Stimulated activated CD4-positive, alpha-beta T cell treated with anti-CD3 and anti-CD28 coated beads, Interleukin-4, amount 100 ng/mL, for 24 hours (primary cell): ENCODE results near the gene ORC5.
"Not testable (repeated sequence)": the region's sequence is repeated elsewhere in the genome, so short reads cannot be mapped to it uniquely, and the experiment has no call there.

ENCODE experiments used
- DNase-seq: peaks from one replicate; pipeline ENCODE4 v3.0.0-alpha.2; 2020

The ORC5 gene

GRCh38 chr7:104185346-104185745 lies 22.5 kb downstream of the ORC5 start:
- no peak for DNase-seq

GRCh38 chr7:104179178-104179577 lies 28.6 kb downstream of the ORC5 start:
- DNase-seq = no peak

- not testable (repeated sequence) for DNase-seq
Observed at GRCh38 chr7:104177565-104178083, 30.2 kb downstream of the ORC5 start.

- no peak for DNase-seq
Observed at GRCh38 chr7:104176332-104176731, 31.5 kb downstream of the ORC5 start.

- DNase-seq = no peak
Observed at GRCh38 chr7:104175361-104175984, 32.3 kb downstream of the ORC5 start.

GRCh38 chr7:104174798-104175197 lies 33.0 kb downstream of the ORC5 start:
- DNase-seq = no peak

GRCh38 chr7:104162081-104162480 lies 45.7 kb downstream of the ORC5 start:
- DNase-seq = no peak

- DNase-seq = no peak
Observed at GRCh38 chr7:104161244-104161643, 46.6 kb downstream of the ORC5 start.

GRCh38 chr7:104160375-104160774 lies 47.4 kb downstream of the ORC5 start:
- DNase-seq = no peak

- no peak for DNase-seq
Observed at GRCh38 chr7:104156842-104157277, 51.0 kb downstream of the ORC5 start.

- DNase-seq = no peak
Observed at GRCh38 chr7:104153287-104153686, 54.5 kb downstream of the ORC5 start.

GRCh38 chr7:104152468-104152867 lies 55.3 kb downstream of the ORC5 start:
- DNase-seq = no peak

- no peak for DNase-seq
Observed at GRCh38 chr7:104150470-104150869, 57.3 kb downstream of the ORC5 start.

- DNase-seq = no peak
Observed at GRCh38 chr7:104149822-104150221, 58.0 kb downstream of the ORC5 start.

- no peak for DNase-seq
Observed at GRCh38 chr7:104142147-104142546, 65.7 kb downstream of the ORC5 start.

- DNase-seq = no peak
Observed at GRCh38 chr7:104137971-104138370, 69.8 kb downstream of the ORC5 start.

- no peak for DNase-seq
Observed at GRCh38 chr7:104137511-104137910, 70.3 kb downstream of the ORC5 start.

GRCh38 chr7:104136981-104137380 lies 70.8 kb downstream of the ORC5 start:
- DNase-seq = no peak

- no peak for DNase-seq
Observed at GRCh38 chr7:104136561-104136960, 71.3 kb downstream of the ORC5 start.

- no peak for DNase-seq
Observed at GRCh38 chr7:104135760-104136558, 71.9 kb downstream of the ORC5 start.

- no peak for DNase-seq
Observed at GRCh38 chr7:104133238-104133637, 74.6 kb downstream of the ORC5 start.

- no peak for DNase-seq
Observed at GRCh38 chr7:104130726-104131125, 77.1 kb downstream of the ORC5 start.

GRCh38 chr7:104127204-104127603 lies 80.6 kb downstream of the ORC5 start:
- no peak for DNase-seq

GRCh38 chr7:104126411-104126841 lies 81.4 kb downstream of the ORC5 start:
- DNase-seq = no peak
